HUES6 (cell line): ENCODE data around the gene RRAD.
A peak's percentile ranks its signal among the peaks of the same experiment; 100 is the strongest.

Experiments
- H3K27ac ChIP-seq: 2 replicates; pipeline ENCODE4 v1.7.0; 2013; ENCODE audit warnings: low read depth, mild to moderate bottlenecking, low read length, inconsistent platforms
- H3K27me3 ChIP-seq: 2 replicates; pipeline ENCODE4 v1.6.1; 2013; ENCODE audit warnings: low read length; ENCODE audit not compliant: control insufficient read depth, insufficient read depth
- H3K36me3 ChIP-seq: 2 replicates; pipeline ENCODE4 v1.6.1; 2013; ENCODE audit warnings: low read length; ENCODE audit not compliant: control insufficient read depth, insufficient read depth
- H3K4me1 ChIP-seq: 2 replicates; pipeline ENCODE4 v1.6.1; 2013; ENCODE audit warnings: low read length; ENCODE audit not compliant: control insufficient read depth, insufficient read depth
- H3K4me3 ChIP-seq: 2 replicates; pipeline ENCODE4 v1.5.1; 2013; ENCODE audit warnings: low read depth, low read length
- H3K9ac ChIP-seq: one replicate; pipeline ENCODE4 v1.6.1; 2013; ENCODE audit warnings: mild to moderate bottlenecking, low read length
- H3K9me3 ChIP-seq: 2 replicates; pipeline ENCODE4 v1.6.1; 2013; ENCODE audit warnings: low read depth, low read length; ENCODE audit not compliant: control insufficient read depth, insufficient read depth

The RRAD gene

GRCh38 chr16:66882702-66883101 lies 42.6 kb downstream of the RRAD start:
- Histone ChIP-seq H3K4me3 (no peak overlapping the region), H3K27ac (no peak overlapping the region), H3K9ac (no peak overlapping the region), H3K9me3 (no peaks in the 10 kb centered on the region), H3K36me3 (peaks cover 39% of the 10 kb centered on the region), H3K4me1 (peaks cover 12% of the 10 kb centered on the region; the same call in 1 of the 2 replicates), H3K27me3 (peaks cover 3% of the 10 kb centered on the region; the same call in 1 of the 2 replicates)

- H3K27me3 ChIP-seq: peaks cover 3% of the 10 kb centered on the region; the same call in 1 of the 2 replicates
- no peak overlapping the region for H3K9ac ChIP-seq
- peak overlapping the region; percentile 92; the same call in 1 of the 2 replicates for H3K4me3 ChIP-seq
- H3K9me3 ChIP-seq: no peaks in the 10 kb centered on the region
- H3K36me3 ChIP-seq: peaks cover 35% of the 10 kb centered on the region
- no peak overlapping the region for H3K27ac ChIP-seq
- peaks cover 12% of the 10 kb centered on the region; the same call in 1 of the 2 replicates for H3K4me1 ChIP-seq
These were observed 43.3 kb downstream of the RRAD start for GRCh38 chr16:66881964-66882508.

GRCh38 chr16:66881560-66881959 lies 43.8 kb downstream of the RRAD start:
- Histone ChIP-seq H3K9ac (no peak overlapping the region), H3K4me3 (peak overlapping the region; percentile 92), H3K27me3 (peaks cover 3% of the 10 kb centered on the region; the same call in 1 of the 2 replicates), H3K36me3 (peaks cover 30% of the 10 kb centered on the region), H3K27ac (no peak overlapping the region), H3K4me1 (peaks cover 12% of the 10 kb centered on the region; the same call in 1 of the 2 replicates), H3K9me3 (no peaks in the 10 kb centered on the region)

GRCh38 chr16:66881014-66881417 lies 44.3 kb downstream of the RRAD start:
- peak overlapping the region; percentile 67 for H3K9ac ChIP-seq
- no peaks in the 10 kb centered on the region for H3K9me3 ChIP-seq
- H3K4me1 ChIP-seq: peaks cover 12% of the 10 kb centered on the region; the same call in 1 of the 2 replicates
- H3K36me3 ChIP-seq: peaks cover 25% of the 10 kb centered on the region
- peaks cover 3% of the 10 kb centered on the region; the same call in 1 of the 2 replicates for H3K27me3 ChIP-seq
- peak overlapping the region; percentile 92 for H3K4me3 ChIP-seq
- peak overlapping the region; percentile 38; the same call in 1 of the 2 replicates for H3K27ac ChIP-seq

- peak within 1 kb of the TSS; percentile 67 for H3K9ac ChIP-seq
- H3K27me3 ChIP-seq: peaks cover 3% of the 10 kb centered on the region; the same call in 1 of the 2 replicates
- peaks cover 20% of the 10 kb centered on the region for H3K36me3 ChIP-seq
- peak within 1 kb of the TSS; percentile 38; the same call in 1 of the 2 replicates for H3K27ac ChIP-seq
- no peaks in the 10 kb centered on the region for H3K9me3 ChIP-seq
- H3K4me3 ChIP-seq: peak within 1 kb of the TSS; percentile 92
- peaks cover 12% of the 10 kb centered on the region; the same call in 1 of the 2 replicates for H3K4me1 ChIP-seq
These were observed 44.9 kb downstream of the RRAD start, which contains the start of gene PDP2 for GRCh38 chr16:66880288-66881013. TSS of gene PDP2 (plus strand) at chr16:66880515. CDS start at chr16:66884285, 3,770 bp downstream.

GRCh38 chr16:66878067-66878466 lies 47.3 kb downstream of the RRAD start:
- Histone ChIP-seq H3K27me3 (peaks cover 3% of the 10 kb centered on the region; the same call in 1 of the 2 replicates), H3K36me3 (no peaks in the 10 kb centered on the region), H3K4me3 (no peak overlapping the region), H3K9ac (no peak overlapping the region), H3K4me1 (peaks cover 19% of the 10 kb centered on the region), H3K27ac (no peak overlapping the region), H3K9me3 (no peaks in the 10 kb centered on the region)

GRCh38 chr16:66874079-66874775 lies 51.1 kb downstream of the RRAD start:
- H3K9me3 ChIP-seq: no peaks in the 10 kb centered on the region
- no peaks in the 10 kb centered on the region for H3K36me3 ChIP-seq
- no peak overlapping the region for H3K9ac ChIP-seq
- no peaks in the 10 kb centered on the region for H3K27me3 ChIP-seq
- no peak overlapping the region for H3K27ac ChIP-seq
- peaks cover 12% of the 10 kb centered on the region for H3K4me1 ChIP-seq
- H3K4me3 ChIP-seq: no peak overlapping the region

GRCh38 chr16:66873685-66874055 lies 51.7 kb downstream of the RRAD start:
- Histone ChIP-seq H3K4me3 (peak overlapping the region; percentile 69; the same call in 1 of the 2 replicates), H3K9ac (no peak overlapping the region), H3K27ac (no peak overlapping the region), H3K27me3 (no peaks in the 10 kb centered on the region), H3K9me3 (no peaks in the 10 kb centered on the region), H3K36me3 (no peaks in the 10 kb centered on the region), H3K4me1 (peaks cover 12% of the 10 kb centered on the region)

GRCh38 chr16:66872943-66873684 lies 52.2 kb downstream of the RRAD start:
- peak overlapping the region; percentile 63 for H3K27ac ChIP-seq
- peak overlapping the region; percentile 63 for H3K9ac ChIP-seq
- H3K9me3 ChIP-seq: no peaks in the 10 kb centered on the region
- H3K36me3 ChIP-seq: no peaks in the 10 kb centered on the region
- H3K4me1 ChIP-seq: peaks cover 12% of the 10 kb centered on the region
- no peaks in the 10 kb centered on the region for H3K27me3 ChIP-seq
- peak overlapping the region; percentile 69 for H3K4me3 ChIP-seq

- Histone ChIP-seq H3K4me1 (peaks cover 12% of the 10 kb centered on the region), H3K27ac (peak overlapping the region; percentile 63), H3K9ac (peak overlapping the region; percentile 63), H3K4me3 (peak overlapping the region; percentile 69), H3K36me3 (no peaks in the 10 kb centered on the region), H3K27me3 (no peaks in the 10 kb centered on the region), H3K9me3 (no peaks in the 10 kb centered on the region)
These were observed 52.8 kb downstream of the RRAD start for GRCh38 chr16:66872559-66872942.
